Activated T-helper 2 cell treated with anti-CD3 and anti-CD28 coated beads, Interferon-gamma antibody, Interleukin-2, Interleukin-4, amounts not matched to agents 10 μg/mL and 5 μg/mL and 100 μg/mL, durations not matched to agents 14 hours and 24 hours and 36 hours (primary cell): ENCODE measurements around the gene CATSPER3. TPM values are rescaled to one million over a fixed set of nuclear protein-coding genes. Genes with fewer than 3 reads are reported as not detected.
"Not testable (repeated sequence)": the region's sequence is repeated elsewhere in the genome, so short reads cannot be mapped to it uniquely, and the experiment has no call there.

ENCODE experiments used
- DNase-seq: peaks from one replicate; pipeline ENCODE4 v3.0.0; 2021; ENCODE audit warnings: low spot score
- H3K27ac Mint-ChIP-seq: one replicate; pipeline ENCODE4 v1.8.0; 2021; ENCODE audit warnings: mixed read lengths
- H3K27me3 Mint-ChIP-seq: one replicate; pipeline ENCODE4 v1.8.0; 2021; ENCODE audit warnings: low read depth, mixed read lengths
- H3K36me3 Mint-ChIP-seq: one replicate; pipeline ENCODE4 v1.8.0; 2021; ENCODE audit warnings: low read depth, mixed read lengths
- H3K4me1 Mint-ChIP-seq: one replicate; pipeline ENCODE4 v1.8.0; 2021; ENCODE audit warnings: low read depth, mixed read lengths
- H3K4me3 Mint-ChIP-seq: one replicate; pipeline ENCODE4 v1.8.0; 2021; ENCODE audit warnings: low read depth, mild to moderate bottlenecking, moderate library complexity, mixed read lengths
- H3K9me3 Mint-ChIP-seq: one replicate; pipeline ENCODE4 v1.8.0; 2021; ENCODE audit warnings: mixed read lengths
- intact Hi-C: fragments of 100-400 bp; cut with micrococcal nuclease; formaldehyde crosslinking; loops from one replicate; pipeline ENCODE4 v1.15.1; 2023
- total RNA-seq: library from RNA; stranded (reverse); gene quantifications from 2 replicates; pipeline ENCODE4 v1.2.3, GENCODE V29; 2022

Gene CATSPER3
- total RNA-seq, 1 donor from 2014 or later: 0.34 TPM

DNA sequence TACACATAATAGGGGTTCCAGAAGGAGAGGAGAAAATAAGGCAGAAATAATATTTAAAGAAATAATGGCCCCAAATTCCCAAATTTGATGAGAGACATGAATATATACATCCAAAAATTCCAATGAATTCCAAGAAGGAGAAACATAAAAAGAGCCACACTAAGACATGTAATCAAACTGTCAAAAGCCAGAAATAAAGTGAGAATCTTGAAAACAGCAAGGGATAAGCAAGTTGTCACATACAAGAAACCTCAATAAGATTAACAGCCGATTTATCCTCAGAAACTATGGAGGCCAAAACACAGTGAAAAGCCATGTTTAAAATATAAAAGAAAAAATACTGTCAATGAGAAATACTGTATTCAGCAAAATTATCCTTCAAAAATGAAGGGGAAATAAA, 14.5 kb downstream of the CATSPER3 start:
- intact Hi-C loops: no loop called here
- no peak for DNase-seq
- Mint-ChIP-seq H3K9me3 (peaks cover 47% of the 10 kb centered on the region), H3K27ac (no peak overlapping the region), H3K4me1 (no peaks in the 10 kb centered on the region), H3K4me3 (no peak overlapping the region), H3K36me3 (peaks cover 8% of the 10 kb centered on the region), H3K27me3 (peaks cover 2% of the 10 kb centered on the region)

DNA sequence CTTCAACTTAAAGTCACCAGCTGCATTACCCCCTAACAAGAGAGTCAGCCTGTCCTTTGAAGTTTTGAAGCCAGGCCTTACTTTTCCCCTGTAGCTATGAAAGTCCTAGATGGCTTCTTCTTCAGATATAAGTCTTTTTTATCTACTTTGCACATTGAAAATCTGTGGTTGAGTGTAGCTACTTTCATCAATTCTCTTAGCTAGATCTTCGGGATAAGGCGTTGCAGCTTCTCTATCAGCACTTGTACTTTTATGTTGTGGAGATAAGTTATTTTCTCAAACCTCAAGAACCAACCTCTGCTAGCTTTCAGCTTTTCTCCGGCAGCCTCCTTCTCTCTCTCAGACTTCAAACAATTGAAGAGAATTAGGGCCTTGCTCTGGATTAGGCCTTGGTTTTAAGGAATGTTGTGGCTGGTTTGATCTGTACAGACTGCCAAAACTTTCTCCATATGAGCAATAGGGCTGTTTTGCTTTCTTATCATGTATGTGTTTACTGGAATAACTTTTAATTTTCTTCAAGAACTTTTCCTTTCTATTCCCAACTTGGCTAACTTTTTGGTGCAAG, 21.6 kb downstream of the CATSPER3 start:
- Mint-ChIP-seq H3K9me3 (no peaks in the 10 kb centered on the region), H3K36me3 (no peaks in the 10 kb centered on the region), H3K4me3 (no peak overlapping the region), H3K4me1 (peaks cover 6% of the 10 kb centered on the region), H3K27me3 (peaks cover 30% of the 10 kb centered on the region), H3K27ac (no peak overlapping the region)
- intact Hi-C loops: no loop called here
- DNase-seq: no peak

DNA sequence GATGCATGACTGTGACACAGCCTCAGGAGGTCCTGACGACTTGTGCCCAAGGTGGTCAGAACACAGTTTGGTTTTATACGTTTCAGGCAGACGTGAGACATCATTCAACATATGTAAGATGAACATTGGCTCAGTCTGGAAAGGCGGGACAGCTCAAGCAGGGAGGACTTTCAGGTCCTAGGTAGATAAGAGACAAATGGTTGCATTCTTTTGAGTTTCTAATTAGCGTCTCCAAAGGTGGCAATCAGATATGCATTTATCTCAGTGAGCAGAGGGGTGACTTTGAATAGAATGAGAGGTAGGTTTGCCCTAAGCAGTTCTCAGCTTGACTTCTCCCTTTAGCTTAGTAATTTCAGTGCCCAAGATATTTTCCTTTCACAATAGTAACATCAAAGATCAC, 22.5 kb downstream of the CATSPER3 start:
- intact Hi-C loops, H3K4me1 Mint-ChIP-seq, H3K36me3 Mint-ChIP-seq, H3K27ac Mint-ChIP-seq, H3K9me3 Mint-ChIP-seq, H3K4me3 Mint-ChIP-seq, DNase-seq: not testable (repeated sequence)
- H3K27me3 Mint-ChIP-seq: peaks cover 34% of the 10 kb centered on the region

GRCh38 chr5:134992148-134992547, 24.4 kb downstream of the CATSPER3 start:
- peaks cover 33% of the 10 kb centered on the region for H3K27me3 Mint-ChIP-seq
- no peak overlapping the region for H3K27ac Mint-ChIP-seq
- no peak for DNase-seq
- H3K9me3 Mint-ChIP-seq: no peaks in the 10 kb centered on the region
- H3K36me3 Mint-ChIP-seq: no peaks in the 10 kb centered on the region
- no peak overlapping the region for H3K4me3 Mint-ChIP-seq
- peaks cover 6% of the 10 kb centered on the region for H3K4me1 Mint-ChIP-seq
- intact Hi-C loops: no loop called here

- no peak for DNase-seq
- Mint-ChIP-seq H3K4me1 (peaks cover 6% of the 10 kb centered on the region), H3K27me3 (peaks cover 28% of the 10 kb centered on the region), H3K4me3 (no peak overlapping the region), H3K36me3 (no peaks in the 10 kb centered on the region), H3K27ac (no peak overlapping the region), H3K9me3 (no peaks in the 10 kb centered on the region)
- intact Hi-C loops: no loop called here
These were observed 25.5 kb downstream of the CATSPER3 start for GRCh38 chr5:134993161-134993560.

DNA sequence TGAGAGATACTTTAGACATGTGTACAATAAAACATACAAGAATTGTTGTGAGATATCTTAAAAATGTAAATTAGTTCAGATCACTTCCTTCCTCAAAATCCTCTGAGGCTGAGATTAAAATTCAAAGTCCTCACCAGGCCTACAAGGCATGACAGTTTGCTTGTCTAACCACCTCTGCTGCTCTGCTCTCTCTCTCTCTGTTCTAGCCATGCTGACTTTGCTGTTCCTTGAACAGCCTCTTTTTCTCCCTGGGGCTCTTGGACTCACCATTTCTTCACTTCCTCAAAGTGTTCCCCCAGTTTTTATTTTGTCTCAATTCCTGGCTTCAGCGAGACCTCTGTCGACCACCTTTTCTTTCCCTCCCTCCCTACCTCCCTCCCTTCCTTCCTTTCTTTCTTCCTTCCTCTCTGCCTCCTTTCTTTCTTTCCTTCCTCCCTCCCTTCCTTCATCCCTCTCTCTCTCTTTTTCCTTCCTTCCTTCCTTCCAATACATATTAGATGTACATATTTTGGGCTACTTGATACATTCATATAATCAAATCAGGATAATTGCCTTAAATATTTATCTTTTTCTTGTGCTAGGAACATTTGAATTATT, 27.0 kb downstream of the CATSPER3 start:
- Mint-ChIP-seq H3K36me3 (no peaks in the 10 kb centered on the region), H3K9me3 (no peaks in the 10 kb centered on the region), H3K4me3 (no peak overlapping the region), H3K4me1 (peaks cover 2% of the 10 kb centered on the region), H3K27me3 (peaks cover 24% of the 10 kb centered on the region), H3K27ac (no peak overlapping the region)
- intact Hi-C loops: no loop called here
- DNase-seq: no peak

- Mint-ChIP-seq H3K27ac (no peak overlapping the region), H3K4me1 (no peaks in the 10 kb centered on the region), H3K36me3 (no peaks in the 10 kb centered on the region), H3K4me3 (no peak overlapping the region), H3K9me3 (no peaks in the 10 kb centered on the region), H3K27me3 (peaks cover 20% of the 10 kb centered on the region)
- no peak for DNase-seq
- intact Hi-C loops: no loop called here
These were observed 28.2 kb downstream of the CATSPER3 start for GRCh38 chr5:134995850-134996402.

DNA sequence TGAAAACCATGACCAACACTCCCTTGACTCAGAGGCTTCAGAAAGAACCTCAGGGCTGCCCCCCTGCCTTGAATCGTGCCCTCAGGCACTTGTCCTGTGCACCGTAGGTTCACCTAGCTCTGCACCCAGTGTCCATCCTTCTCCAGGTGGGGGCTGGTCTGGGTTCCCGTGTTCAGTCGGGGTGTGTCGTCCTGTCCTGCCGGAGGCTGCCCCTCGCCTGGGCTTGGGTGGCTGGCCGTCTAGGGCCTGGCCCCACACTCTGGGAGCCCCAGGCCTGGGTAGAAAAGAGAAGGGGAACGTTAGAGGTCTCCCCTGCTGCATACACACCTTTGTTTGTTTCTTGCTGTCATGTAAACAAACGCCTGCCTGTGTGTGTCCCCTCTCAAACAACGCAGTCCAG, 29.3 kb downstream of the CATSPER3 start:
- intact Hi-C loops: no loop called here
- Mint-ChIP-seq H3K9me3 (no peaks in the 10 kb centered on the region), H3K27me3 (peaks cover 20% of the 10 kb centered on the region), H3K27ac (no peak overlapping the region), H3K36me3 (no peaks in the 10 kb centered on the region), H3K4me1 (no peaks in the 10 kb centered on the region), H3K4me3 (no peak overlapping the region)
- DNase-seq: no peak

GRCh38 chr5:134998068-134998467, 30.4 kb downstream of the CATSPER3 start:
- H3K27ac Mint-ChIP-seq, H3K9me3 Mint-ChIP-seq, DNase-seq, intact Hi-C loops, H3K36me3 Mint-ChIP-seq, H3K4me3 Mint-ChIP-seq, H3K4me1 Mint-ChIP-seq: not testable (repeated sequence)
- H3K27me3 Mint-ChIP-seq: peaks cover 22% of the 10 kb centered on the region

DNA sequence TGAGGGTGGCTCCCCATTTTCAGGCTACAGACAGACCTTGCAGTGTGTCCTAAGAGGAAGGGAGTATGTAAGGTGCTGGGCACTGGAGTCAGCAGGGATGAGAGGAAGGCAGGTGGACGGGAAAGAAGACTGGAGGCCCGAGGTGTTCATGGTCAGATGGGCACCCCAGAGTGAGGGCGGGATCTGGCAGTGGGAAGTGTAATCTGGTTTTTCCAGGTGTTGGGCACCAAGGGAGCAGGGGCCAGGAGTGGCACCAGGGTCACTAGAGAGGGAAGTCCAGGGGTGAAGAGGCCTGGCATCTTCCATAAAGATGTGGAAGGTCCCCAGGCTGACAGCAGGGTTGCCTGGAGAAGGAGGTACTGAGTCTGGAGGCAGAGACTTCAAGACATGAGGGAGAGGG, 36.7 kb downstream of the CATSPER3 start:
- intact Hi-C loops: no loop called here

DNA sequence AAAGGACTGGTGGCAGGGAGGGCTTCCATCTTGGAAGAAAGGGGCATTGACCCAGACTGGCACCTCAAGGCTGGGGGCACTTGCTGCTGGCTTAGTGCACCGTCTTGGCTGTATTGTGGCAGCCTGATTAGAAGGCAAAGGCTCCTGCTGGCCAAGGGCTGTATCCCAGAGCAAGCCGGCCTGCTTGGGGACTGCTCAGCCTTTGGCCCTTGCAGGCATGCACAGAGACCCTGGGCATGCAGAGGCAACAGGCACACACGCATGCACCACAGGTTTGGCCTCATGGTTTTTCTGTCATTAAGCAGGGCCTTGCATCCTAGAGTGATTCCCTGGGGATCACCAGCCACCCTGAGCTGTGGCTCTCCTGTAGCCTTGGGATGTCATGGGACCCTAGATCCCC, 37.4 kb downstream of the CATSPER3 start:
- Mint-ChIP-seq H3K27ac (no peak overlapping the region), H3K27me3 (peaks cover 13% of the 10 kb centered on the region), H3K36me3 (no peaks in the 10 kb centered on the region), H3K9me3 (no peaks in the 10 kb centered on the region), H3K4me3 (no peak overlapping the region), H3K4me1 (no peaks in the 10 kb centered on the region)
- DNase-seq: no peak
- intact Hi-C loops: no loop called here

More for the DNA sequence above, 36.7 kb downstream of the CATSPER3 start:
- H3K4me3 Mint-ChIP-seq: no peak overlapping the region
- H3K27ac Mint-ChIP-seq: no peak overlapping the region
- DNase-seq: no peak
- H3K4me1 Mint-ChIP-seq: no peaks in the 10 kb centered on the region
- no peaks in the 10 kb centered on the region for H3K36me3 Mint-ChIP-seq
- H3K9me3 Mint-ChIP-seq: no peaks in the 10 kb centered on the region
- H3K27me3 Mint-ChIP-seq: peaks cover 15% of the 10 kb centered on the region

GRCh38 chr5:135007305-135007704, 39.6 kb downstream of the CATSPER3 start:
- no peak for DNase-seq
- intact Hi-C loops: no loop called here
- Mint-ChIP-seq H3K27me3 (peaks cover 4% of the 10 kb centered on the region), H3K4me1 (no peaks in the 10 kb centered on the region), H3K36me3 (no peaks in the 10 kb centered on the region), H3K4me3 (no peak overlapping the region), H3K27ac (no peak overlapping the region), H3K9me3 (no peaks in the 10 kb centered on the region)

DNA sequence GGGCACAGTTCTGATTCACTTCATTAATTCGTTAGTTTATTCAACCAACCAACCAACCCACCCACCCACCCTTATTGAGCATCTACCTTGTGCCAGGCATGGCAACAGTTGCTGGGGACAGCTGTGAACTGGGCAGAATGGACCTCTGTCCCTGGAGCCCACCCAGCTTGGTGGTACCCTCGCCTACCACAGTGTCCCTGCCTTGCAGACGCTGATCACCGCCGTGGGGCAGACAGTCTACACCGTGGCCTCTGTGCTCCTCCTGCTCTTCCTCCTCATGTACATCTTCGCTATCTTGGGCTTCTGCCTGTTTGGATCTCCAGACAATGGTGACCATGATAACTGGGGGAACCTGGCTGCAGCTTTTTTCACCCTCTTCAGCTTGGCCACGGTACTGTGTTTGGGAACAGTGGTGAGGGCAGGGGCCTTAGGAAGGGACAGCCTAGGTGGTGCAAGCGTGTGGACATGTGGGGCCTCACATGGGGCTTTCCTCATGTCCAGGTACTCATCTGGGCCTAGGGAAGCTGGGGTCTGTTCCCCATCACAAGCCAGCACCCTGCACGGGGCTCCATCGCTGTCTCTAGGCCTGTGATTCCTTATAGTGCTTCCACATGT, 40.1 kb downstream of the CATSPER3 start:
- no peaks in the 10 kb centered on the region for H3K27me3 Mint-ChIP-seq
- no peaks in the 10 kb centered on the region for H3K36me3 Mint-ChIP-seq
- no peak overlapping the region for H3K27ac Mint-ChIP-seq
- intact Hi-C loops: no loop called here
- no peak overlapping the region for H3K4me3 Mint-ChIP-seq
- no peak for DNase-seq
- H3K9me3 Mint-ChIP-seq: no peaks in the 10 kb centered on the region
- H3K4me1 Mint-ChIP-seq: no peaks in the 10 kb centered on the region
